ENCODE data around the gene DSCAM.

Gene DSCAM

DNA sequence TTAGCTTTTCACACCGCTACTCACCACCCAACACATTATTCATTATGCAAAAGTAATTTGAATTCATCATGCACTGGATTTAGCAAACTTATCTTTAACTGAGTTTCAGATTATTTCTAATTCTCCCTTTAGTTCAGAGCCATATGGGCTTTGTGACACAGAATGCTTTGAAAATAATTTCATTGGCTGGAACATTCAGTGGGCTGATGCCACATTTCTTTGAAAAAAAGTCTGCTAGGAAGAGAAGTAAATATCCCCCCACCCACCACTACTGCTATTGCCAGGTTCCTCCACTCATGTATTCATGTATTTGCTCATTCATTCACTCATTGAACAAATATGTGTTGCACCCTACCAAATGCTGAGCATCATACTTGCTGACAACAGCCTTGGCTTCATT lies 280.5 kb downstream of the DSCAM start:
- no peak overlapping the region for H3K27ac Mint-ChIP-seq
- H3K4me1 Mint-ChIP-seq (ENCODE audit: low read depth in 2 of 2) = no peaks in the 10 kb centered on the region
- H3K9me3 Mint-ChIP-seq = peaks cover 28 to 37% of the 10 kb centered on the region in 2 donors
- ATAC-seq (replicated peaks) = no peak
- DNase-seq = no peak
- no peaks in the 10 kb centered on the region for H3K27me3 Mint-ChIP-seq
- H3K36me3 Mint-ChIP-seq (ENCODE audit: insufficient read depth) = no peaks in the 10 kb centered on the region
- no peak overlapping the region for H3K4me3 Mint-ChIP-seq

DNA sequence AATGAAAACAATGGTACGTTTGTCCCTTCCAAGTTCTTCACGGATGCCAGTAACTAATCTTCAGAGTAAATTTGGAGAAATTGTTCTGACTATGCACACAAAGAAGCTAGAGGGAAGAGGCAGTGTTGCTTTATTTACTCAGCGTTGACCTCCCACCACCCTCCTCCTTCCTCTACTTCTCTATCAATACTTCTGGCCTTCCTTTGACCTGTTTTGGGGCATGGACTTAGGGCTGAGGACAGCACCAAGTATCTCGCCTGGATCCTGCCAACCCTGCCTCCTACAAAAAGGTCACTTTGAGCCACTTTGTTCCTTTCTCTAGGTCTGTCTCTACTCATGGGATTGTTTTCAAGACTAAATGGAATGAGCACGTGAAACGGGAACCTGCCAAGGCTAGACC lies 282.6 kb downstream of the DSCAM start:
- Mint-ChIP-seq H3K27me3 (no peaks in the 10 kb centered on the region), H3K27ac (no peak overlapping the region), H3K4me3 (no peak overlapping the region), H3K9me3 (peaks cover 18 to 25% of the 10 kb centered on the region in 2 donors), H3K4me1 (ENCODE audit: low read depth in 2 of 2) (no peaks in the 10 kb centered on the region), H3K36me3 (ENCODE audit: insufficient read depth) (no peaks in the 10 kb centered on the region)
- DNase-seq (no peak), ATAC-seq (replicated peaks) (no peak)

DNA sequence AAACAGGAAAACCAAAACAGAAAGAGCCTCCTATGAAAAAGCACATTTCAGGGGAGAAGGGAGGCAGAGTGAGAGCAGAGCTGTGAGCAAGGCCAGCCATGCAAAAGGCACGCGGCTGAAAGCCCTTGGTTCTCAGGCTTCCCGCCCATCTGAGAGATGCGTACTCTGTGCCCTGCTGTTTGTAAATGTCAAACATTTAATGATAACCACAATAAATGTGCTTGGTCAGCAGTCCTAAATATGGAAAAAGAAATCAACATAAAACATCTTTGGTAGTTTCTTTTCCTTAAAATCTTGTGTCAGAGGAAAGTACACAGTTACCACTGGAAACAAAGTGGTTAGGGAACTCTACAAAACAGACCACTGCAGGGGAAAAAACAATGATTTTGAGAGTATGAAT lies 283.1 kb downstream of the DSCAM start:
- H3K4me1 Mint-ChIP-seq (ENCODE audit: low read depth in 2 of 2) = no peaks in the 10 kb centered on the region
- no peaks in the 10 kb centered on the region for H3K27me3 Mint-ChIP-seq
- no peak overlapping the region for H3K4me3 Mint-ChIP-seq
- H3K9me3 Mint-ChIP-seq = peaks cover 18 to 25% of the 10 kb centered on the region in 2 donors
- no peak overlapping the region for H3K27ac Mint-ChIP-seq
- ATAC-seq (replicated peaks) = no peak
- DNase-seq = no peak
- no peaks in the 10 kb centered on the region for H3K36me3 Mint-ChIP-seq (ENCODE audit: insufficient read depth)

GRCh38 chr21:40562242-40563002 lies 284.5 kb downstream of the DSCAM start:
- no peak overlapping the region for H3K4me3 Mint-ChIP-seq
- H3K4me1 Mint-ChIP-seq (ENCODE audit: low read depth in 2 of 2) = no peaks in the 10 kb centered on the region
- H3K27me3 Mint-ChIP-seq = no peaks in the 10 kb centered on the region
- DNase-seq = no peak
- H3K36me3 Mint-ChIP-seq (ENCODE audit: insufficient read depth) = no peaks in the 10 kb centered on the region
- no peak for ATAC-seq (replicated peaks)
- no peak overlapping the region for H3K27ac Mint-ChIP-seq
- peaks cover 18 to 25% of the 10 kb centered on the region in 2 donors for H3K9me3 Mint-ChIP-seq

DNA sequence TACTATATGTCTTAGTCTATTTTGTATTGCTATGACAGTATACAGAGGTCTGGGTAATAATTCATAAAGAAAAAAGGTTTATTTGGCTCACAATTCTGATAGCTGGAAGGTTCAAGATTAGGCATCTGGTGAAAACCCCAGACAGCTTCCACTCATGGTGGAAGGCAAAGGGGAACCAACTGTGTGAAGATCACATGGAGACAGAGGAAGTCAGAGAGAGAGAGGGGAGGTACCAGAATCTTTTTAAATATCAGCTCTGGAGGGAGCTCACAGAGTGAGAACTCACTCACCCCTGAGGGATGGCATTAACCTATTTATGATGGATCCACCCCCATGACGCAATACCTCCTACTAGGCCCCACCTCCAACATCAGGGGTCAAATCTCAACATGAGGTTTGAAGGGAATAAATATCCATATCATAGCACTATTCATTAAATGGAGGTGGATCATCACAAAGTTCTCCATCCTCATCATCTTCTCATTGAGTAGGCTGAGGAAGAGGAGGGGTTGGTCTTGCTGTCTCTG lies 290.5 kb downstream of the DSCAM start:
- Mint-ChIP-seq H3K27me3 (no peaks in the 10 kb centered on the region), H3K36me3 (ENCODE audit: insufficient read depth) (no peaks in the 10 kb centered on the region), H3K27ac (no peak overlapping the region), H3K4me1 (ENCODE audit: low read depth in 2 of 2) (no peaks in the 10 kb centered on the region), H3K4me3 (no peak overlapping the region), H3K9me3 (peaks cover 5 to 21% of the 10 kb centered on the region in 2 donors)
- DNase-seq (no peak), ATAC-seq (replicated peaks) (no peak)

DNA sequence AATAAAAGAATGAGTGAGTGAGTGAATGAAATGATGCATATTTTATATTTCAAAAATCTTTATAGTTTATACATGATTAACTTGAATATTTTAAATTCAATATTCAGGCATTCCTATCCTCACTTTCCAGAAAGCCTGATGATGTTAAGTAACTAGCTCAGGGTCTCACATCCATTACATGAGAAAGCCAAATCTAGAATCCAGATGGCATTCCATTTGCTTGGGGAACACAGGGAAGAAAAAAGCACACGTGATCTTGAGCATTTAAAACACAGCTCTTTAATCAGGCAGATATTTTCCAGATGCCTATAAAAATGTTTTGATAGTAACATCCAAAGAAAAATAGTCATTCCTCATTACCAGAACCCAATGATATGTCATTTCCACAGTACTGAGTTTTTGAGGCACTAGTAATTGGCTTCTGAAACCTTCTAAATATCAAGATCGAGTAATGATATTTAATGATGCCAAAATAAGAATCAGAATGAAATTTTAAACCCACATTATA lies 291.9 kb downstream of the DSCAM start:
- Mint-ChIP-seq H3K27ac (no peak overlapping the region), H3K27me3 (no peaks in the 10 kb centered on the region), H3K4me3 (no peak overlapping the region), H3K36me3 (ENCODE audit: insufficient read depth) (no peaks in the 10 kb centered on the region), H3K4me1 (ENCODE audit: low read depth in 2 of 2) (no peaks in the 10 kb centered on the region), H3K9me3 (peaks cover 5 to 19% of the 10 kb centered on the region in 2 donors)
- no peak for DNase-seq
- ATAC-seq (replicated peaks) = no peak

DNA sequence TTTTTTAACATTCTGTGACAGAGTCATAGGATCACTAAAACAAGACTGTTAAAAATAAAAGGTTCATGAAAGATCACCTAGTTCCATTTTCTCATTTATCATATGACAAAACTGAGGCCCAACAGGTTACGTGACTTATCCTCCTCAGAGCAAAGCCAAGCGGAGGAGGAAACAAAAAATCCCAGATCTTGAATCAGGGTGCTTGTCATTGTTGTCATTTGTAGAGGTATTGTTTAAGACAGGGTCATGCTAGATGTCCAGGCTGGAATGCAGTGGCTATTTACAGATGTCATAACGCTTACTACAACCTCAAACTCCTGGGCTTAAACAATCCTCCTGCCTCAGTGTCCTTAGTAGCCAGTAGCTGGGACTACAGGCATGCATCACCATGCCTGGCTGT lies 293.2 kb downstream of the DSCAM start:
- no peaks in the 10 kb centered on the region for H3K27me3 Mint-ChIP-seq
- H3K9me3 Mint-ChIP-seq = peaks cover 5 to 19% of the 10 kb centered on the region in 2 donors
- ATAC-seq (replicated peaks) (no peak), DNase-seq (no peak)
- H3K4me1 Mint-ChIP-seq (ENCODE audit: low read depth in 2 of 2) = no peaks in the 10 kb centered on the region
- H3K36me3 Mint-ChIP-seq (ENCODE audit: insufficient read depth) = no peaks in the 10 kb centered on the region
- no peak overlapping the region for H3K4me3 Mint-ChIP-seq
- H3K27ac Mint-ChIP-seq = no peak overlapping the region

DNA sequence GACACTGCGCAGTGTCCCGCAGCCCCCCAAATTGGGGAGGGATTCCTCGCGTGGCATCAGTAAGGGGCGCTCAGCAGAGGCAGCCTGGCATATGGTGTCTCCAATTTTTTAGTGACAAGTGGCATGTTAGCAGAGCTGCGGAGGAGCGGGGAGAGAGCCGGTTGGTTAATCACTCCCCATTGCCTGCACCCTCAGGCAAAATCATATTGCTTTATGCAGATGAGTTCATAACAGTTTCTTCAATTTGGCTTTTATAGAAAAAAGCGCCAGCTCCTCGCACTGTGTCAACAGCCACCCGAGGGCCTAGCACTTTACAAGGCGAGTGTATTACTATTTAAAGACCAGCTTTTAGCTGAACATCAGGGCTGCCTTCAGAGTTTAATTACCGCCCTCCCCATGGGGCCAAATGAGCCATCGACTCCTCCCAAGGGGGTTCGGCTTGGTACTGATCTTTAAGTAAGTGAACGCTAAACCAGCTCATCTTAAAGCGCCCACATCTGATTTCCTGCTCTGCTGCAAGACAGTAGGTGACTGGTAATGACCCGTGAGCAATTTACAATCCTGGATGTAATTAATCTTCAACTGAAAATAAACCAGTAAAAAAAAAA lies 298.9 kb downstream of the DSCAM start:
- no peak overlapping the region for H3K27ac Mint-ChIP-seq
- H3K4me3 Mint-ChIP-seq = no peak overlapping the region
- peaks cover 3 to 14% of the 10 kb centered on the region in 2 donors for H3K9me3 Mint-ChIP-seq
- no peaks in the 10 kb centered on the region for H3K27me3 Mint-ChIP-seq
- DNase-seq (no peak), ATAC-seq (replicated peaks) (no peak)
- no peaks in the 10 kb centered on the region for H3K4me1 Mint-ChIP-seq (ENCODE audit: low read depth in 2 of 2)
- H3K36me3 Mint-ChIP-seq (ENCODE audit: insufficient read depth) = no peaks in the 10 kb centered on the region

- DNase-seq (no peak), ATAC-seq (replicated peaks) (no peak)
- H3K4me1 Mint-ChIP-seq (ENCODE audit: low read depth in 2 of 2) = no peaks in the 10 kb centered on the region
- no peak overlapping the region for H3K4me3 Mint-ChIP-seq
- H3K9me3 Mint-ChIP-seq = peaks cover 3 to 8% of the 10 kb centered on the region in 2 donors
- no peak overlapping the region for H3K27ac Mint-ChIP-seq
- no peaks in the 10 kb centered on the region for H3K36me3 Mint-ChIP-seq (ENCODE audit: insufficient read depth)
- no peaks in the 10 kb centered on the region for H3K27me3 Mint-ChIP-seq
These were observed 300.3 kb downstream of the DSCAM start for GRCh38 chr21:40546647-40547046.

DNA sequence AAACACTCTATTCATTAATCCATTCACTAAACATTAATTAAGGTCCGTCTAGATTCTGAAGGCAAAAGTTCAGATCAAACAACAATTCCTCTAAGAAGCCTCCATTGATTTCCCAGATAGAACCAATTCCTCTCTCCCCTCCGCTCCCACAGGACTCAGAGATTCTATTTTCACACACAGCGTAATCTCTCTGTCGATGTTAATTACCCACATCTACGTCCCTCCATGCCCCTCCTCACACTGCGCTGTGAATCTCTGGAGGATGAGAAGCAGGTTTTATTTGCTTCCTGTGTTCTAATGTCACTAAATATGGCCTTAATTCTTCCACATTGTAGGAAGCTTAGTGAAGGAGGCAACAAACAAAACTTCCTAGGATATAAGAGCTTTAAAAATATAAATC lies 306.7 kb downstream of the DSCAM start:
- Mint-ChIP-seq H3K27ac (no peak overlapping the region), H3K36me3 (ENCODE audit: insufficient read depth) (no peaks in the 10 kb centered on the region), H3K4me1 (ENCODE audit: low read depth in 2 of 2) (no peaks in the 10 kb centered on the region), H3K4me3 (no peak overlapping the region), H3K9me3 (peaks cover 13 to 14% of the 10 kb centered on the region in 2 donors), H3K27me3 (no peaks in the 10 kb centered on the region)
- DNase-seq (no peak), ATAC-seq (replicated peaks) (no peak)

DNA sequence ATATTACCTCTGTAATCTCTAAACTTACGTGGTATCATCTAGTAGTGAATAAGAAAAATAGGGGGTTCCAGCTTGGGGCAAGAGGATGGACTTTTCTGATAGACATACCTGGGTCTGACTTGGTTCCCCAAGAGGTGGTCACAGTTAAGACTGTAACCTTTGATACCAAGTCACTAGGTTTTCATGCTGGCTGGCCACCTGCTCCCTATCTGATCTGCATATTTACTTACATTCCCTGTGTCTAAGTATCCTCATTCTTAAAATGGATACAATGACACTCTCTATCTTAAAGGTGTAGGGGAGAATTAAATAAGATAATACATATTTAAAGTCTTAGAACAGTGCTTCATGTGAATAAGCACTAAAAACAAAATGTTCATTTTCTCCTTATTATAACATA lies 312.1 kb downstream of the DSCAM start:
- H3K27ac Mint-ChIP-seq = no peak overlapping the region
- H3K36me3 Mint-ChIP-seq (ENCODE audit: insufficient read depth) = peaks cover 2% of the 10 kb centered on the region
- DNase-seq = no peak
- H3K4me3 Mint-ChIP-seq = no peak overlapping the region
- ATAC-seq (replicated peaks) = no peak
- H3K27me3 Mint-ChIP-seq = no peaks in the 10 kb centered on the region
- no peaks in the 10 kb centered on the region for H3K4me1 Mint-ChIP-seq (ENCODE audit: low read depth in 2 of 2)
- H3K9me3 Mint-ChIP-seq = peaks cover 12 to 33% of the 10 kb centered on the region in 2 donors

DNA sequence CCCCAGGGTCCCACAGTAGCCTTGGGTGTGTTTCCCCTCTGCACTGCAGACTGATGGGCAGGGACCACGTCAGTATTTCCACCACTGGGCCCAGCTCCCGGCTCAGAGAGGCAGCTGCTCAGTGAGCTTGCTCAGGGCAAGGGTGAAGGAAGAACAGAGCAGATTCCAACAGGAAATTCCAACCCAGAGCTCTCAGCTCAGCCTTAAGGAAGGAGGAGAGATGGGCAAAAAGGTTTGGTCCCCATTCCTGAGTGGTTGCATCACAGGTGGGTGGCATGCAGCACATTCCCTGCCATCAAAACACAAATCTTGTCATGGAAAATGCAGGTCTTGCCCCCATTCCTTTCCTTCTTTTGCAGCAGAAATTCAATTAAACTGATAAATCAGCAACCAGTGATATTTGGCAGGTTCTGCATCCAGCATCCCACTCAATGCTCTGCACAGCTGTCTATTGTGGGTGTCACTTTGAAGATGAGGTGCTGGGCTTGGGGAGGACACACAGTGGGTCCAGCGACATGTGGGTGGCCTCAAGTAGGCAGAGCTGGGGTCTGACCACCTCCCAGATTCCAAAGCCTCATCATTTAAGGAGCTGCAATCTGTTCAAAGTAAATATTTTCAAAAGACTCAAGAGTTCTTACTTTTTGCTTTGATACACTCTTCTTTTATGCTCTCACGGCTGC lies 315.4 kb downstream of the DSCAM start:
- H3K27ac Mint-ChIP-seq = no peak overlapping the region
- peaks cover 13 to 42% of the 10 kb centered on the region in 2 donors for H3K9me3 Mint-ChIP-seq
- peaks cover 2% of the 10 kb centered on the region for H3K36me3 Mint-ChIP-seq (ENCODE audit: insufficient read depth)
- DNase-seq (no peak), ATAC-seq (replicated peaks) (no peak)
- no peak overlapping the region for H3K4me3 Mint-ChIP-seq
- H3K27me3 Mint-ChIP-seq = no peaks in the 10 kb centered on the region
- H3K4me1 Mint-ChIP-seq (ENCODE audit: low read depth in 2 of 2) = no peaks in the 10 kb centered on the region

- Mint-ChIP-seq H3K9me3 (peaks cover 15 to 42% of the 10 kb centered on the region in 2 donors), H3K4me3 (no peak overlapping the region), H3K36me3 (ENCODE audit: insufficient read depth) (peaks cover 2% of the 10 kb centered on the region), H3K4me1 (ENCODE audit: low read depth in 2 of 2) (no peaks in the 10 kb centered on the region), H3K27me3 (no peaks in the 10 kb centered on the region), H3K27ac (no peak overlapping the region)
- ATAC-seq (replicated peaks) = no peak
- no peak for DNase-seq
These were observed 315.9 kb downstream of the DSCAM start for GRCh38 chr21:40531016-40531415.

All from effector memory CD8-positive, alpha-beta T cell (primary cell).